HG03342 (cell line): Measurements from ENCODE around the gene FNDC11.
"Not testable (repeated sequence)": the region's sequence is repeated elsewhere in the genome, so short reads cannot be mapped to it uniquely, and the experiment has no call there.

Source experiments
- ATAC-seq: cut with Tn5 transposase; IDR thresholded peaks from one replicate; pipeline ENCODE4 v1.9.1; 2021; ENCODE audit warnings: mild to moderate bottlenecking, moderate library complexity; ENCODE audit not compliant: unreplicated experiment

The FNDC11 gene

DNA sequence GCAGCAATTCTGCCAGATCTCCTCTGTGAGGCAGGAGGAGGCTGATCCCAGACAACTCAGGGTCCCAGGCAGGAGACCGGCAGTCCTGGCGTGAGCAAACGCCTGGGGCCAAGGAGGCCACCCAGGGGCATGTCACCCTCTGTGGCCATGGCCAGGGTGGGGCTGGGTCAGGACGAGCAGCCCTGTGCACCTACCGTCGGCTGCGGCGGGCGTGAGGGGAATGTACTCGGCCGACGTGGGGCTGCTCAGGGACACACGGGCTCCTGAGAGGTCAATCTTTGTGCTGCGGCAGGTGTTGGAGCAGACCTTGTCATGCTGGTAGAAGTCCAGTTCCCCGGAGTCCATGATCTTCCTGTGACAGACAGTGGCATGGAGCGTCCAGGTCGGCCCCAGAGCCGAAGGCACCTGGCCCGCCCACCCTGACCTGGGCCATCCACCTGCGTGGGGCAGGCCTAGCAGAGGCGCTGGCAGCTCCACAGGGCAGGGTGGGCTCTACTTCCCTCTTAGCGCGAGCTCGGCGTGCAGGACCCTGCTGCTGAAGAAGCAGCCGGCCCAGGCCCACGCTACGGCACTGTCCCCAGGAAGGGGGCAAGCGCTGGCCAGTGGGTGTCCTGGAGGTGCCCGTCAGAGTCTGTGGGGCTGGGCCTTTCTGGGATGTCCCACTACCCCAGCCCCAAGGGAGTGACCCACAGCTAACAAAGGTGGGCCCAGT lies 41.6 kb downstream of the FNDC11 start:
- ATAC-seq: no peak

DNA sequence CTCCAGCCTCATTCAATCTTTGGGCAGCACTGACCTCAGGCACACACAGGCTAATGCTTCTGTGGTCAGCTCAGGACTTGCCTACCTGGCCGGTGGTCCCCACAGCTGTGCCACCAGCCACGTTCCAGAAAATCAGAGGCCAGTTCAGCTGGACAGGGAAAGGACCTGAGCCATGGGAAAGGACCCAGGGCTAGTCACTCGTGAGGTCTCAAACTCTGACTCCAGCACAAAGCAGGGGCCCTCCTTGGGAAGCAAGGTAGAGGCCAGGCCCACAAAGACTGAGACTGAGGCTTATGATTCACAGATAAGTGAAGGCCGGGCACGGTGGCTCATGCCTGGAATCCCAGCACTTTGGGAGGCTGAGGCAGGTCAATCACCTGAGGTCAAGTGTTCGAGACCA lies 42.5 kb downstream of the FNDC11 start:
- no peak for ATAC-seq

GRCh38 chr20:63597651-63598478 lies 43.9 kb downstream of the FNDC11 start:
- ATAC-seq: no peak

DNA sequence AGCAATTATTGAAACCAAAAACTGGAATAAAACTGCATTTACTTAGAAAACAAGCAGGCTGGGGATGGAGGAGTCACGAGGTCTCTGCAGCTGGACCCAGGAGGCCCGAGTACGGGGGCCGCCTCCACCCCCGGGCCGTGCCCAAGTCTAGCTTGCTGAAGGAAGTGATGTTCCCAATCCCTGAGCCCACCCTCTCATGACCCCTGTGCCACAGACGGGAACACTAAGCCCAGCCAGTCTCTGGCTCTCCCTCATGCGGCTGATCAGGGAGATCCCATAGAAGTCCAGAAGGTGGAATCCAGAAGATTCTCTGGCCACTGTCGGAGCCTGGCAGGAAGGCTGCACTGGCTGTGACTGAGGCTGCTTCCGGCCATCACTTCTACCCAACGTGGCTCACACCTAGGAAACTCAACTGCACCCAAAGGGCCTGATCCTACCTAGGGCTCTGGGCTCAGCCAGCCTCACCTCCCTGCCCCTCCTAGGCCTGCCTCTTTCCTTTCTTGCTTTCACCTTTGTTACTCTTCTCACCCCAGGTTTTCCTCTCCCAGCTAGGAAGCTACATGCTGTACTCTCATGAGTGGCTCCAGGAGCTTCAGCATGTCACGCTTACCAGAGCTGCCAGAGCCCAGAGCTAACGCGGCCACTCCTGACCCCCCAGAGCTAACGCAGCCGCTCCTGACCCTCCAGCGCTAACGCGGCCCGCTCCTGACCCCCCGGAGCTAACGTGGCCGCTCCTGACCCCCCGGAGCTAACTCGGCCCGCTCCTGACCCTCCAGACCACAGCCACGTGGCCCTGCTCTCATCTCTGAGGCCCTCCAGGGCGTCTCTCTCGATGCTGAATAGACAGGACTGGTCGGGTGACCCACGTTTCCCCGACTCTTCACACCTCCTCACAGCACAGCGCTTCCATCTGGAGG lies 44.8 kb downstream of the FNDC11 start:
- no peak for ATAC-seq

- ATAC-seq: no peak
Observed at GRCh38 chr20:63599396-63600050, 45.6 kb downstream of the FNDC11 start.

- not testable (repeated sequence) for ATAC-seq
Observed at GRCh38 chr20:63601679-63602078, 47.7 kb downstream of the FNDC11 start.

- ATAC-seq: no peak
Observed at GRCh38 chr20:63602321-63602720, 48.4 kb downstream of the FNDC11 start.
